ENCODE results near the gene CC2D1B.

DNA sequence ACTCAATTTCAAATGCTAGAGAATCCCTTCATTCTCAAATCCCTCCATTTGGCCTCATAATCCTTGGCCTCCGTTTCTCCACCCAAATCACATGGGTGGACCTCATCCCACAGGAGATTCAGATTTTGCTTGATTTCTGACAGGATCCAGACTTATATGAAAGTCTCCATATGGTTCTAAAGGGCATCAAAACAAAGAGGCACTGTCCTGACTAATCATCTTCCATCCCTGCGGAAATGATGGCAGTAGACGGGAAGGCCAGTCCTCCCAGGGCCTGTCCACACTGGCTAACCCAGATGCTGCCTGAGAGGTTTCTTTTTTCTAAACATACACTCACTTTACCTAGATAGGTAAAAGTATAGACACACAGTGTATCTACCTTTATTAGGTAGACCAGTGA lies 19.4 kb upstream of the CC2D1B start:
- TF ChIP-seq, protein P1, sequence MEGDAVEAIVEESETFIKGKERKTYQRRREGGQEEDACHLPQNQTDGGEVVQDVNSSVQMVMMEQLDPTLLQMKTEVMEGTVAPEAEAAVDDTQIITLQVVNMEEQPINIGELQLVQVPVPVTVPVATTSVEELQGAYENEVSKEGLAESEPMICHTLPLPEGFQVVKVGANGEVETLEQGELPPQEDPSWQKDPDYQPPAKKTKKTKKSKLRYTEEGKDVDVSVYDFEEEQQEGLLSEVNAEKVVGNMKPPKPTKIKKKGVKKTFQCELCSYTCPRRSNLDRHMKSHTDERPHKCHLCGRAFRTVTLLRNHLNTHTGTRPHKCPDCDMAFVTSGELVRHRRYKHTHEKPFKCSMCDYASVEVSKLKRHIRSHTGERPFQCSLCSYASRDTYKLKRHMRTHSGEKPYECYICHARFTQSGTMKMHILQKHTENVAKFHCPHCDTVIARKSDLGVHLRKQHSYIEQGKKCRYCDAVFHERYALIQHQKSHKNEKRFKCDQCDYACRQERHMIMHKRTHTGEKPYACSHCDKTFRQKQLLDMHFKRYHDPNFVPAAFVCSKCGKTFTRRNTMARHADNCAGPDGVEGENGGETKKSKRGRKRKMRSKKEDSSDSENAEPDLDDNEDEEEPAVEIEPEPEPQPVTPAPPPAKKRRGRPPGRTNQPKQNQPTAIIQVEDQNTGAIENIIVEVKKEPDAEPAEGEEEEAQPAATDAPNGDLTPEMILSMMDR (IDR thresholded peaks at IDR 0.05) = no peak
- no peak for TF ChIP-seq SMAD3 (CRISPR knock-in tag; IDR thresholded peaks at IDR 0.05; ENCODE audit: borderline replicate concordance)
- TF ChIP-seq, protein P2, sequence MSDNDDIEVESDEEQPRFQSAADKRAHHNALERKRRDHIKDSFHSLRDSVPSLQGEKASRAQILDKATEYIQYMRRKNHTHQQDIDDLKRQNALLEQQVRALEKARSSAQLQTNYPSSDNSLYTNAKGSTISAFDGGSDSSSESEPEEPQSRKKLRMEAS (CRISPR knock-in tag; IDR thresholded peaks at IDR 0.05) = no peak

Measured in WTC11 (cell line).